ENCODE data around the gene SORCS2. TPM values are rescaled to one million over a fixed set of nuclear protein-coding genes. Genes with fewer than 3 reads are reported as not detected.

SORCS2 gene
- total RNA-seq, 1 experiment from 2014 or later, result not detected

DNA sequence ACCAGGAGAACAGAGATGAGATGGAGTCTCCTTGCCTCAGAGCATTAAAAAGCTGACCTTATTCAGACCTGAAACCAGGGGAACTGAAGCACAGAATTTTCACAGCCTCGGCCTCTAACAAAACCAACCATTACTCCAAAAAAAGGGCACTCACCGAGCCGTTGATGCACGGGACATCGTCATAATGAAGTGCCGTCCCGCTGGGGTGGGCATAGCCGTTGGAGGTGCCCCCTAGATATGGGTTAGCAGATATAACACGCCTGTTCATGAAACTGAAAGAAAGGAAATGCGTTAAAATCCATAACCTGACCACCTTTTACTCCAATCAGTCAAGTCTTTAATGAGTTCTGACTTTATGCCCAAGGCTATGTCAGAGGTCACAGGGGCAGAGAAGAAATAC lies 593.7 kb downstream of the SORCS2 start:
- BruUV-seq (replicated peaks), result no TSS peak
- peaks cover 2% of the 10 kb centered on the region for H3K36me3 Mint-ChIP-seq (ENCODE audit: insufficient read depth, unreplicated experiment)
- no peaks in the 10 kb centered on the region for H3K4me1 Mint-ChIP-seq (ENCODE audit: insufficient read depth, unreplicated experiment)

DNA sequence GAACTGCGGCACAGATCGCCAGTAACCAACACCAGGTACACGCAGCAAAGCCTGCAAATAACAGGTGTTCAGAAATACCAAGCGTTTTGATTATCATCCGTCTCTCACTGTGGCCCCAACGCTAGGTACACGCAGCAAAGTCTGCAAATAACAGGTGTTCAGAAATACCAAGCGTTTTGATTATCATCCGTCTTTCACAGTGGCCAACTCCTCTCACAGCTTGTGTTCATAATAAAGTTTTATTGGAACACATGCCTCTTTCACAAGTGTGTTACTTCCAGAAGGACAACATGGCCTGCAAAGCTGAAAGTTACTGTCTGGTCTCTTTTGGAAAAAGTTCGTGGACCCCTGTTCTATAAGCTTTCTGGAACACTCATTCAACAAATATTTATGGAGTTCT lies 594.2 kb downstream of the SORCS2 start:
- Mint-ChIP-seq H3K27me3 (ENCODE audit: insufficient read depth, unreplicated experiment) (no peaks in the 10 kb centered on the region), H3K9me3 (ENCODE audit: unreplicated experiment) (no peaks in the 10 kb centered on the region), H3K27ac (ENCODE audit: low read depth, unreplicated experiment) (no peak overlapping the region), H3K4me1 (ENCODE audit: insufficient read depth, unreplicated experiment) (no peaks in the 10 kb centered on the region), H3K4me3 (ENCODE audit: unreplicated experiment) (no peak overlapping the region), H3K36me3 (ENCODE audit: insufficient read depth, unreplicated experiment) (no peaks in the 10 kb centered on the region)
- BruUV-seq (replicated peaks), result no TSS peak
- no peak for DNase-seq (ENCODE audit: unreplicated experiment)
- CTCF ChIA-PET, result interaction anchor here (0.8 to 1.6 kb wide), 3 partner anchors 18 to 683 kb away, joined by 3 to 6 read pairs (median 3); no protein-coding TSS in a partner anchor
- POLR2A ChIA-PET, result interaction anchor here (0.6 kb wide), 1 partner anchor 151 kb away, joined by 3 read pairs; no protein-coding TSS in a partner anchor
- intact Hi-C loops (cut with micrococcal nuclease), result no loop called here
- TF ChIP-seq, protein P1, sequence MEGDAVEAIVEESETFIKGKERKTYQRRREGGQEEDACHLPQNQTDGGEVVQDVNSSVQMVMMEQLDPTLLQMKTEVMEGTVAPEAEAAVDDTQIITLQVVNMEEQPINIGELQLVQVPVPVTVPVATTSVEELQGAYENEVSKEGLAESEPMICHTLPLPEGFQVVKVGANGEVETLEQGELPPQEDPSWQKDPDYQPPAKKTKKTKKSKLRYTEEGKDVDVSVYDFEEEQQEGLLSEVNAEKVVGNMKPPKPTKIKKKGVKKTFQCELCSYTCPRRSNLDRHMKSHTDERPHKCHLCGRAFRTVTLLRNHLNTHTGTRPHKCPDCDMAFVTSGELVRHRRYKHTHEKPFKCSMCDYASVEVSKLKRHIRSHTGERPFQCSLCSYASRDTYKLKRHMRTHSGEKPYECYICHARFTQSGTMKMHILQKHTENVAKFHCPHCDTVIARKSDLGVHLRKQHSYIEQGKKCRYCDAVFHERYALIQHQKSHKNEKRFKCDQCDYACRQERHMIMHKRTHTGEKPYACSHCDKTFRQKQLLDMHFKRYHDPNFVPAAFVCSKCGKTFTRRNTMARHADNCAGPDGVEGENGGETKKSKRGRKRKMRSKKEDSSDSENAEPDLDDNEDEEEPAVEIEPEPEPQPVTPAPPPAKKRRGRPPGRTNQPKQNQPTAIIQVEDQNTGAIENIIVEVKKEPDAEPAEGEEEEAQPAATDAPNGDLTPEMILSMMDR (IDR thresholded peaks at IDR 0.05; ENCODE audit: unreplicated experiment), result no peak

More for the DNA sequence above, 593.7 kb downstream of the SORCS2 start:
- Mint-ChIP-seq H3K27me3 (ENCODE audit: insufficient read depth, unreplicated experiment) (no peaks in the 10 kb centered on the region), H3K9me3 (ENCODE audit: unreplicated experiment) (no peaks in the 10 kb centered on the region), H3K4me3 (ENCODE audit: unreplicated experiment) (no peak overlapping the region), H3K27ac (ENCODE audit: low read depth, unreplicated experiment) (no peak overlapping the region)
- intact Hi-C loops (cut with micrococcal nuclease), result no loop called here
- no peak for DNase-seq (ENCODE audit: unreplicated experiment)
- POLR2A ChIA-PET, result no interaction called here
- TF ChIP-seq, protein P1 (IDR thresholded peaks at IDR 0.05; ENCODE audit: unreplicated experiment), result no peak
- CTCF ChIA-PET, result interaction anchor here (0.8 to 1.6 kb wide), 3 partner anchors 19 to 683 kb away, joined by 3 to 6 read pairs (median 3); no protein-coding TSS in a partner anchor

GRCh38 chr4:7787067-7787466 lies 594.7 kb downstream of the SORCS2 start:
- no TSS peak for BruUV-seq (replicated peaks)
- peaks cover 5% of the 10 kb centered on the region for H3K36me3 Mint-ChIP-seq (ENCODE audit: insufficient read depth, unreplicated experiment)
- no peaks in the 10 kb centered on the region for H3K27me3 Mint-ChIP-seq (ENCODE audit: insufficient read depth, unreplicated experiment)
- H3K4me1 Mint-ChIP-seq (ENCODE audit: insufficient read depth, unreplicated experiment), result no peaks in the 10 kb centered on the region
- no peak overlapping the region for H3K4me3 Mint-ChIP-seq (ENCODE audit: unreplicated experiment)
- intact Hi-C loops (cut with micrococcal nuclease), result no loop called here
- ChIA-PET POLR2A (interaction anchor here (0.6 kb wide), 1 partner anchor 151 kb away, joined by 3 read pairs; no protein-coding TSS in a partner anchor), CTCF (interaction anchor here (1.6 kb wide), 1 partner anchor 18 kb away, joined by 6 read pairs; no protein-coding TSS in a partner anchor)
- H3K9me3 Mint-ChIP-seq (ENCODE audit: unreplicated experiment), result no peaks in the 10 kb centered on the region
- no peak for DNase-seq (ENCODE audit: unreplicated experiment)
- TF ChIP-seq, protein P1 (IDR thresholded peaks at IDR 0.05; ENCODE audit: unreplicated experiment), result no peak
- no peak overlapping the region for H3K27ac Mint-ChIP-seq (ENCODE audit: low read depth, unreplicated experiment)

GRCh38 chr4:7787681-7788141 lies 595.4 kb downstream of the SORCS2 start:
- Mint-ChIP-seq H3K27me3 (ENCODE audit: insufficient read depth, unreplicated experiment) (no peaks in the 10 kb centered on the region), H3K27ac (ENCODE audit: low read depth, unreplicated experiment) (no peak overlapping the region), H3K4me3 (ENCODE audit: unreplicated experiment) (no peak overlapping the region), H3K36me3 (ENCODE audit: insufficient read depth, unreplicated experiment) (peaks cover 11% of the 10 kb centered on the region), H3K4me1 (ENCODE audit: insufficient read depth, unreplicated experiment) (no peaks in the 10 kb centered on the region), H3K9me3 (ENCODE audit: unreplicated experiment) (no peaks in the 10 kb centered on the region)
- TF ChIP-seq, protein P1 (IDR thresholded peaks at IDR 0.05; ENCODE audit: unreplicated experiment), result no peak
- ChIA-PET POLR2A (no interaction called here), CTCF (no interaction called here)
- BruUV-seq (replicated peaks), result no TSS peak
- DNase-seq (ENCODE audit: unreplicated experiment), result no peak
- intact Hi-C loops (cut with micrococcal nuclease), result no loop called here

All from MCF 10A (cell line).